Ishikawa (cell line): ENCODE data around the gene PPFIBP1.

ENCODE experiments used
- CEBPB ChIP-seq: IDR thresholded peaks from 2 replicates; pipeline ENCODE4 v1.6.1; 2012
- EP300 ChIP-seq: IDR thresholded peaks from 2 replicates; pipeline ENCODE4 v1.6.1; 2012; ENCODE audit warnings: borderline replicate concordance
- MAX ChIP-seq: IDR thresholded peaks from 2 replicates; pipeline ENCODE4 v1.6.1; 2012
- RAD21 ChIP-seq: IDR thresholded peaks from 2 replicates; pipeline ENCODE4 v1.6.1; 2012; ENCODE audit warnings: low read depth
- REST ChIP-seq: IDR thresholded peaks from 2 replicates; pipeline ENCODE4 v1.6.1; 2012; ENCODE audit warnings: low read depth, mild to moderate bottlenecking
- TAF1 ChIP-seq: IDR thresholded peaks from 2 replicates; pipeline ENCODE4 v1.6.1; 2012; ENCODE audit warnings: low read depth, mild to moderate bottlenecking
- TCF12 ChIP-seq: IDR thresholded peaks from 2 replicates; pipeline ENCODE4 v1.6.1; 2012; ENCODE audit warnings: low read depth
- TEAD4 ChIP-seq: IDR thresholded peaks from 2 replicates; pipeline ENCODE4 v1.6.1; 2012
- YY1 ChIP-seq: IDR thresholded peaks from 2 replicates; pipeline ENCODE4 v1.6.1; 2012; ENCODE audit warnings: low read depth

- TF ChIP-seq CEBPB (no peak), REST (no peak), YY1 (no peak), MAX (no peak), TAF1 (no peak), EP300 (no peak), TEAD4 (no peak), RAD21 (no peak), TCF12 (no peak)
Observed at GRCh38 chr12:27592548-27592947, 68.5 kb downstream of the PPFIBP1 start.
